Epidermal melanocyte (primary cell): ENCODE measurements around the gene TMEM132A.

Experiments
- DNase-seq: peaks from one replicate; pipeline ENCODE4 v3.0.0; 2011; ENCODE audit warnings: low spot score; ENCODE audit not compliant: insufficient read length

Gene TMEM132A

DNA sequence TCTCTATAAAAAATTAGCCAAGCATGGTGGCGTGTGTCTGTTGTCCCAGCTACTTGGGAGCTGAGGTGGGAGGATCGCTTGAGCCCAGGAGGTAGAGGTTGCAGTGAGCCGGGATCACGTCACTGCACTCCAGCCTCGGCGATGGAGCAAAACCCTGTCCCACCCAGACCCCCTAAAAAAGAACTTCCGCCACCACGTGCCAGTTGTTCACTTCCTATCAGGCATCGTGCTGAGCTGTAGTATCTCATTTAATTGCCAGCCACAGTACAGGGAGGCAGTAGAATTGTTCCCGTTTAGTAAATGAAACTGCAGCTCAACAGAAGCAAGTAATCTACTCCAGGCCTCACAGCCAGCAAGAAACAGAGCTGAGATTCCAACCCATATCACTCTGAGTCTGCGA, 3.0 kb upstream of the TMEM132A start:
- DNase-seq, result no peak

DNA sequence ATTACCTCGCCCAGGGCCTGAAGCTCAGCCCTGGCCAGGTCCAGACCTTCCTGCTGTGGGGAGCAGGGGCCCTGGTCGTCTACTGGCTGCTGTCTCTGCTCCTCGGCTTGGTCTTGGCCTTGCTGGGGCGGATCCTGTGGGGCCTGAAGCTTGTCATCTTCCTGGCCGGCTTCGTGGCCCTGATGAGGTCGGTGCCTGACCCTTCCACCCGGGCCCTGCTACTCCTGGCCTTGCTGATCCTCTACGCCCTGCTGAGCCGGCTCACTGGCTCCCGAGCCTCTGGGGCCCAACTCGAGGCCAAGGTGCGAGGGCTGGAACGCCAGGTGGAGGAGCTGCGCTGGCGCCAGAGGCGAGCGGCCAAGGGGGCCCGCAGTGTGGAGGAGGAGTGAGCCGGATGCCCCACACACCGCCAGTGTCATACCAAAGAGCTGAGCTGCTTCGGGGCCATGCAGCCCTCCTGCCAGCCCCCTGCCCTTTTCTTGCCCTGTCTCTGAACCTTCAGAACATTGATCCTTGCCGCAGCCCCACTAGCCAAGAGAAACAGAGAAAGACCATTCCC, 2.4 kb upstream of the TMEM132A start:
- no peak for DNase-seq

DNA sequence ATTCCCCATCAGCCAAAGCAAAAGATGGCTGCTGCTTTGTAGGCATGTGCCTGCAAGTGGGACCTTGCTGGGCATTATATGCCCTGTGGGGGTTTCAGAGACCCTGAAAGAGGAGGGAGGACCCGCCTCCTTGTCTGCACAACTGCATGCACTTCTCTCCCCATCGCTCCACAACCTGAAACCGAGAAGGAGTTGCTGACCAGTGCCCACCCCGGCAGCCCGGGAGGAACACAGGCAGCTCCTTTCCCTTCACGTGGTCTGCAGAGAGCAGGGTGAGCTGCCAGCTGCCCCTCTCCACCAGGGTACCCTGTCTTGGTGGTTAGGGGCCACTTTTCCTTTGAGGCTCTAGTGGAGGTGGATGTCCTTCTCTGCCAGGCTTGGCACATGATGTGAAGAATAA, 1.4 kb upstream of the TMEM132A start:
- DNase-seq, result no peak

DNA sequence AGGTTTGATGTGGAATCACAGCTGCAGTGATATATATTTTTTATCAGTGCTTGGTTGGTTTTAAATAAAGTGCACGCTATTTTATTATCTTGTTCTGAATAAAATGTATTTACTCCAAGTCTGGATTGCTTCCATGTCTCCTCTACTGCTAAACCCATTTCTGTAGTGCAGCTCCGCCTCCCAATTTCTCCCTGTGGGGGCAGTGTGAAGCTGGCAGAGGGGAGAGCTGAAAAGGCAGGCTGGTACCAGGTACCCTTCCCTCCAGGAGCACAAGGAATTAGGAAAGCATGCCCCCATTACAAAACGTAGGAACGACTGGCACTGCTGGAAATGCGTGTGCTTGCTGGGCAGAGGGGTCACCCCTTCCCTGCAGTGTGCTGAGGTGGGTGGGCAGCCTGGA, 934 bp upstream of the TMEM132A start:
- DNase-seq, result no peak

- no peak for DNase-seq
Observed at GRCh38 chr11:60923800-60924109, 505 bp upstream of the TMEM132A start.

DNA sequence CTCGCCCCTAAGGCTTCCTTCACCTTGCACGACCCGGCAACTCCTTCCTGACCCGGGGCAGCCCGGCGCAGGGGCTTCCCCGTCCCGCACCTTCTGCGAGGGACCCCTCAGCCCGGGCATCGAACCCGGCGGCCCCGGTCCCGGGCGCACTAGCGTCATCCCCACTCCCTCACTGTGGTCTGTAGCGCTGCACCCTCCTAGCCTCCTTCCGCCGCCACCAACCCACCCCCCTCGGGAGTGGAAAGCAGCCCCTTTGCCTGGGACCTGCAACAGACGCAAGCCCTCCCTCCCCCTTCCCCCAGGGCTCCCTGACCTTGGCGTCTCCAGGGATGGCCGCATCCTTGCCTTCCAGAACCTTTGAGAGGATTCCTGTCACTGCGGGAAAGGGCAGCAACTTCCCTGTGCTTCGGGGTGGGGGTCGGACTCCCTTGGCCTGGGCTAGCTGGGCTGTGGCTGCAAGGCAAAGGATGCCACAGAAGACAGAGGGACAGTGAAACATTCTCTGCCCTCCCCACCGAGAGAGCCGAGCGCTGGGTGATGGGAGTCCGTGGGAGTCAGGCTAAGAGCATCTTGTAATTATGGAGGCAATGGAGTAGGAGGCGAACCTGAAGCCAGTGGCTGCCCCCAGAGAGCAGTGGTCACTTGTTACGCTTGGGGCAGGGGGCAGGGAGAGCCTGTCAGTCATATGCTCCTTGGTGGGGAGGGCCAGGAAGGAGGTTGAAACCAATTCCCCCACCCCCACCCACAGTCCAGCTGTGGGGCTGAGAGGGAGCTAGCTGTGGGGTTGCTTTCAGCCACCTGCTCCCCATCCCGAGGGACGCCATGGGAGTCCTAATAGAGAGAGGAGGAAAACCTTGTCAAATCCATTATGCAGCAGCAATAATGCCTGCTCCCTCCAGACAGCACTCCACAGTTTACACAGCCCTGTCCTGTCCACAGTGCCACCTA, 920 bp downstream of the TMEM132A start:
- no peak for DNase-seq

- no peak for DNase-seq
Observed at GRCh38 chr11:60925868-60926267, 1.6 kb downstream of the TMEM132A start.

GRCh38 chr11:60926500-60926899, 2.2 kb downstream of the TMEM132A start:
- no peak for DNase-seq

GRCh38 chr11:60927061-60927592, 2.9 kb downstream of the TMEM132A start:
- no peak for DNase-seq

- no peak for DNase-seq
Observed at GRCh38 chr11:60927600-60927999, 3.3 kb downstream of the TMEM132A start.

- no peak for DNase-seq
Observed at GRCh38 chr11:60928563-60929001, 4.3 kb downstream of the TMEM132A start.

DNA sequence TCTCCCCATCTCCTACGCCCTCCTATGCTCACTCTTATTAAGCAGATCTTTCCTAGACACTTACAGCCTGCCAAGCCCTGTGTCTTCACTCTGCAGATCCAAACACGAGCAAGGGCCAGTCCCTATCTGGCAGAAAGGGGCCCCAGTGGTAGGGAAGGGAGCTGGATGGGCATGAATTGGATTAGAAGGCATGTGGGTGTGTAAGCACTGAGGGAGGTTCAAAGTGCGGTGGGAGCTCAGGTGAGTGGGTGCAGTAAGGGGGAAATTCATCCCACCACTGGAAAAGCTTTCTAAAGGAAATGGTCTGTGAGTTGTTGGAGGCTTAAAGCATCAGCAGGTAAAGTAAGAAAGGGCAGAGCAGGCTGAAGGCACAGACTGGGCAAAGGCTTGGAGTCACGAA, 5.5 kb downstream of the TMEM132A start:
- no peak for DNase-seq

DNA sequence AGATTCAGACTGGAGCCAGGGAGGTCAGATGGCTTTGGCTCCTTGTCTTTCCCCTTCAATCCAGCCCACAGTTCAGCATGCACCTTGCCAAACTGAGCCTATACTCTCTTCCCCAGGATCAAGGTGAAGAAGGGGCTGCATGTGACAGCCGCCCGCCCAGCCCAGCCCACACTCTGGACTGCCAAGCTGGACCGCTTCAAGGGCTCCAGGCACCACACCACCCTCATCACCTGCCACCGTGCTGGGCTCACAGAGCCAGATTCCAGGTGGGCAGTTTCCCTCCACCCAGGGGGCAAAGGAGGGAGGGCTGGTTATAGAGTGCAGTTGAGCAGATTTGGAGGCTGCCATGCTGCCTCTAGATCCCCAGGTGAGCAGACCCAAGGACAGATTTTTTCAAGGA, 6.1 kb downstream of the TMEM132A start:
- no peak for DNase-seq

- DNase-seq, result no peak
Observed at GRCh38 chr11:60931917-60932316, 7.7 kb downstream of the TMEM132A start.

- DNase-seq, result no peak
Observed at GRCh38 chr11:60932605-60933356, 8.5 kb downstream of the TMEM132A start.

- no peak for DNase-seq
Observed at GRCh38 chr11:60933416-60934123, 9.3 kb downstream of the TMEM132A start.

DNA sequence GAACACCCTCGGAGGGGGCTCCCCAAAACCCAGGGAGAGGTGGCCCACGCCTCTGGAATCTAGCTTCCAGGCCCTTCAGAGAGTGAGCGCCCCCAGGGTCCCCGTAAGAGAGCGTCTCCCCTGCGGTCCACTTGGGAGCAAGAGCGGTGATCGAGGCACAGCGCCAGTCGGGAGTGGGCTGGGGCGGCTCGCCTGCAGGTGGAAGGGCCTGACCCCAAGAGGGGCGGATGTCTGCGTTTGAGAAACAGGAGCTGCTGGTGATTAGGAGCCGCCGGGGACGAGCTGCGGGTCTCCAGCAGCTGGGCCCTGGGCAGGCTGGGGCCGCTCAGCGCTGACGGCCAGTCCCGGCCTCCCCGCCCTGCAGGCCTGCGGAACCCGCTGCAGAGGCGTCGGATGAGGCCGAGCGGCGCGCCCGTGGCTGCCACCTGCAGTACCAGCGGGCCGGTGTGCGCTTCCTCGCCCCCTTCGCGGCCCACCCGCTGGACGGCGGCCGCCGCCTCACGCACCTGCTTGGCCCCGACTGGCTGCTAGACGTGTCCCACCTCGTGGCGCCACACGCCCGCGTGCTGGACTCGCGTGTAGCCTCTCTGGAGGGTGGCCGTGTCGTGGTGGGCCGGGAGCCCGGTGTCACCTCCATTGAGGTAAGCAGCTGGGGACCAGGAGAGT, 10.0 kb downstream of the TMEM132A start:
- no peak for DNase-seq

DNA sequence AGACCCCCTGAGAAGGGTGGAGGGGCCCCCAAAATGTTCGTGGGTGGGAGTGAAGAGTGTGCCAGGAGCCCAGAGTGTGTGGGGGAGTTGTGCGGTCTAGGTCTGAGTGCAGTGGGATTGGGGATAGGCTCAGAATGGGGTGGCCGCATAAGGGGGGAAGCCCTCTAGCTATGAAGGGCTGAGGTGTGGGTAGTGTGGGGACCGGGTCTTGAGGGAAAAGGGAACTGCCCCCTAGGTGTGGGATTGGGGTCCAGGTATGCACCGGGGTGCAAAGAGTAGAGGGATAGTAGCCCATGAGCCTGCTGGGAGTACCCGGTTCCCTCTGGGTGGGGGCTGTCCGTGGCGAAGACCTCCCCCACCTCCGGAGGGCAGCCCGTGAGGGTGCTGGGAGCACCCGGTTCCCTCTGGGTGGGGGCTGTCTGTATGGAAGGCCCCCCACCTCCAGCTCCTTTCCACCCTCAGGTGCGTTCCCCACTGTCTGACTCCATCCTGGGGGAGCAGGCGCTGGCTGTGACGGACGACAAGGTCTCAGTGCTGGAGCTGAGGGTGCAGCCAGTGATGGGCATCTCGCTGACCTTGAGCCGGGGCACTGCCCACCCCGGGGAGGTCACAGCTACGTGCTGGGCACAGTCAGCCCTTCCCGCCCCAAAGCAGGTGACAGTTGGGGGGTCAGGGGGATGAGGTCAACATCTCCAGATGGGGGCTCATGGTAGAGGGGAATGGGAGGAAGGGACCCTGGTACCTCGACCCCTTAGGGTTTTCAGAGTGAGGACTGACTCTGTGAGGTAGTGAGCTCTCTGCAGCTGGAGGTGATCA, 10.7 kb downstream of the TMEM132A start:
- DNase-seq, result no peak

GRCh38 chr11:60935676-60936442, 11.6 kb downstream of the TMEM132A start:
- no peak for DNase-seq
